Aorta (tissue), 5 donors: Measurements from ENCODE around the gene PRPH2. TPM values are rescaled to one million over a fixed set of nuclear protein-coding genes. Genes with fewer than 3 reads are reported as not detected.

Experiments used
- ATAC-seq: fragments of 200-7000 bp; cut with Tn5 transposase; one replicate; pipeline ENCODE4 v1.9.1; 2022; ENCODE audit warnings: moderate library complexity; ENCODE audit not compliant: low FRiP score
- DNase-seq, 2 donors: peaks; one replicate each; pipeline ENCODE4 v3.0.0-alpha.2; 2020
- H3K27ac ChIP-seq, 2 donors: one replicate each; pipeline ENCODE4 v1.5.1; 2013; ENCODE audit warnings: low read length in 2 of 2, mild to moderate bottlenecking in 2 of 2, moderate library complexity in 2 of 2, control low read depth in 1 of 2, inconsistent platforms in 1 of 2, low read depth in 1 of 2
- H3K27me3 ChIP-seq, 2 donors: one replicate each; pipeline ENCODE4 v1.6.1; 2013; ENCODE audit warnings: control low read depth in 1 of 2, low read length in 1 of 2, mild to moderate bottlenecking in 1 of 2, moderate library complexity in 1 of 2; ENCODE audit not compliant: insufficient read depth in 2 of 2, control insufficient read depth in 1 of 2
- H3K36me3 ChIP-seq, 2 donors: one replicate each; pipeline ENCODE4 v1.6.1; 2013; ENCODE audit warnings: control low read depth in 1 of 2, low read length in 1 of 2, mild to moderate bottlenecking in 1 of 2; ENCODE audit not compliant: insufficient read depth in 2 of 2, control insufficient read depth in 1 of 2
- H3K4me1 ChIP-seq, 2 donors: one replicate each; pipeline ENCODE4 v1.6.1; 2013; ENCODE audit warnings: low read length in 2 of 2, control low read depth in 1 of 2, mild to moderate bottlenecking in 1 of 2, moderate library complexity in 1 of 2; ENCODE audit not compliant: insufficient read depth in 2 of 2, control insufficient read depth in 1 of 2
- H3K4me3 ChIP-seq, 2 donors: one replicate each; pipeline ENCODE4 v1.5.1; 2013; ENCODE audit warnings: low read length in 2 of 2, control low read depth in 1 of 2, mild to moderate bottlenecking in 1 of 2
- H3K9me3 ChIP-seq: one replicate; pipeline ENCODE4 v1.6.1; 2013; ENCODE audit warnings: mild to moderate bottlenecking, low read length; ENCODE audit not compliant: control insufficient read depth
- WGBS, 2 donors: extraction: QIAGEN DNeasy Blood & Tissue Kit; methylation state at CpG; one replicate each; pipeline ENCODE4 v1.1.7; 2013; 5-methylcytosine and 5-hydroxymethylcytosine counted together
- intact Hi-C, 2 donors: fragments of 100-400 bp; cut with DNase I; formaldehyde crosslinking; loops; one replicate each; pipeline versions ENCODE4 v1.14.2 to v1.15.0; 2022
- polyA plus RNA-seq, 2 donors: library from polyadenylated mRNA; stranded (reverse); fragments of 200-250 nt; gene quantifications; one replicate each; pipeline ENCODE4 v1.2.3, GENCODE V29; 2013
- total RNA-seq, 2 donors: library from RNA; stranded (reverse); fragmentation: NEBNext Ultra II Directional; extraction: Animal tissue kit (Norgen Biotek cat#: 25700); gene quantifications; one replicate each; pipeline ENCODE4 v1.2.1, GENCODE V29; 2021
- donor health status: healthy with polysubstance abuse.
- donor health status: Bipolar disorder and iron deficiency.
- donor health status: DM: no; HTN: no; CAD: no.
- donor health status: DM: no; HTN: no; CAD: no.
- donor health status: DM: yes; HTN: yes; CAD: no.

PRPH2 gene
- total and polyA plus RNA-seq, 4 donors: 0.72 to 2.8 (median 1.4) TPM; not detected in 1

GRCh38 chr6:42652024-42652746, 70.2 kb downstream of the PRPH2 start:
- 81 to 82% methylated on average over 5 of the region's 5 CpGs for WGBS, 2 donors
- peaks cover 0 to 2% of the 10 kb centered on the region in 2 donors for H3K36me3 ChIP-seq
- intact Hi-C loops: no loop called here

More at GRCh38 chr6:42652024-42652746, 70.2 kb downstream of the PRPH2 start:
- Histone ChIP-seq H3K27me3 (no peaks in the 10 kb centered on the region), H3K9me3 (no peaks in the 10 kb centered on the region), H3K4me3 (no peak overlapping the region), H3K27ac (no peak overlapping the region), H3K4me1 (no peaks in the 10 kb centered on the region)
- no peak for DNase-seq
- no peak for ATAC-seq

Other genes with a start within 250 kb of the PRPH2 start
- 10 to 100 TPM; 30.8 to 38.8 TPM for gene UBR2, start 158.6 kb downstream of the PRPH2 start, total RNA-seq
- 10 to 100 TPM in 1 of 2 donors, 1 to 10 TPM in 1; 6.5 to 14.0 TPM for gene UBR2, start 158.6 kb downstream of the PRPH2 start, polyA plus RNA-seq
- gene TBCC, start 23.5 kb upstream of the PRPH2 start, total RNA-seq: 10 to 100 TPM; 16.1 to 16.8 TPM
- gene TBCC, start 23.5 kb upstream of the PRPH2 start, polyA plus RNA-seq: 10 to 100 TPM; 14.4 to 33.1 TPM
- gene BICRAL, start 59.5 kb upstream of the PRPH2 start, total RNA-seq: 10 to 100 TPM; 17.2 to 21.1 TPM
- 1 to 10 TPM; 4.8 to 5.8 TPM for gene BICRAL, start 59.5 kb upstream of the PRPH2 start, polyA plus RNA-seq
- 10 to 100 TPM; 57.8 to 59.0 TPM for gene RPL7L1, start 157.0 kb upstream of the PRPH2 start, total RNA-seq
- 10 to 100 TPM; 41.9 to 54.5 TPM for gene RPL7L1, start 157.0 kb upstream of the PRPH2 start, polyA plus RNA-seq
- gene PTCRA, start 193.5 kb upstream of the PRPH2 start, total RNA-seq: not detected
- gene PTCRA, start 193.5 kb upstream of the PRPH2 start, polyA plus RNA-seq: not detected
- gene CNPY3, start 206.9 kb upstream of the PRPH2 start, total RNA-seq: 10 to 100 TPM; 28.8 to 50.1 TPM
- 10 to 100 TPM; 28.3 to 36.1 TPM for gene CNPY3, start 206.9 kb upstream of the PRPH2 start, polyA plus RNA-seq
- 1 to 10 TPM in 1 of 2 donors, under 1 TPM in 1; 0.88 to 1.2 TPM for gene GNMT, start 238.2 kb upstream of the PRPH2 start, total RNA-seq
- 1 to 10 TPM in 1 of 2 donors, not detected in 1; 1.2 TPM for gene GNMT, start 238.2 kb upstream of the PRPH2 start, polyA plus RNA-seq